Measurements from ENCODE around the gene TMPRSS11D. TPM values are rescaled to one million over a fixed set of nuclear protein-coding genes. Genes with fewer than 3 reads are reported as not detected.

Gene TMPRSS11D
- total RNA-seq, 4 donors from 2014 or later, result 45.0 to 208 (median 163) TPM

GRCh38 chr4:67892905-67893304 is 9.1 kb upstream of the TMPRSS11D start:
- Histone ChIP-seq H3K9me3 (no peaks in the 10 kb centered on the region), H3K27ac (no peak overlapping the region), H3K4me1 (peaks cover 0 to 7% (median 0%) of the 10 kb centered on the region in 3 donors), H3K4me3 (no peak overlapping the region), H3K36me3 (no peaks in the 10 kb centered on the region), H3K27me3 (no peaks in the 10 kb centered on the region)
- 75 to 79% methylated on average over 2 to 3 of the region's 3 CpGs for WGBS, 2 donors
- no peak for DNase-seq
- TF ChIP-seq CTCF (IDR thresholded peaks at IDR 0.05), result peak in 2 of 6 experiments; percentile 20 to 41
- no peak for TF ChIP-seq POLR2A (IDR thresholded peaks at IDR 0.05)
- intact Hi-C loops (cut with DNase I), result no loop called here

DNA sequence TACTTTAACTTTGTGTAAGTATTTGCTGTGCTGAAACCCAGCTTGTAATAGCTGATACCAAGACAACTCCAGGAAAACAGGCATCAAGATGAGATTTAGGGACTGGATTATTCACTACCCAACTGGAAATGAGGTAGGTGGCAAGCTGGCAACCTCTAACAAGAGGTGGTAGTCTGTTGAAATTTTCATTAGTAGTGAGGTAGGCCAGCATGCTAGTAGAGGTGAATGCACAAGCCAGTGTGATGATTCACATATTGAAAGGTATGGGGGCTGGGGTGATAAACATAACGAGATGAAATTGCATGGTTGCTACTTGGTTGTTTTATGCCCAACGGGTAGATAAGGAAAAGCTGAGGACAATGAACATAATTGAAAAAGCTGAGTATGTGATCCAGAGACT is 8.5 kb upstream of the TMPRSS11D start:
- Histone ChIP-seq H3K4me1 (peaks cover 0 to 7% (median 0%) of the 10 kb centered on the region in 3 donors), H3K9me3 (no peaks in the 10 kb centered on the region), H3K36me3 (no peaks in the 10 kb centered on the region), H3K27me3 (no peaks in the 10 kb centered on the region), H3K4me3 (no peak overlapping the region), H3K27ac (no peak overlapping the region)
- TF ChIP-seq POLR2A (IDR thresholded peaks at IDR 0.05) (no peak), CTCF (IDR thresholded peaks at IDR 0.05) (no peak)
- intact Hi-C loops (cut with DNase I), result no loop called here
- no peak for DNase-seq
- WGBS, 2 donors, result 72% methylated on average over 2 of the region's 2 CpGs

- no peaks in the 10 kb centered on the region for H3K36me3 ChIP-seq
These were observed 7.8 kb upstream of the TMPRSS11D start for GRCh38 chr4:67891645-67892044.

GRCh38 chr4:67886281-67886680 is 2.5 kb upstream of the TMPRSS11D start:
- WGBS, 2 donors, result 20 to 25% methylated on average over 4 of the region's 4 CpGs

More at GRCh38 chr4:67891645-67892044, 7.8 kb upstream of the TMPRSS11D start:
- DNase-seq, result no peak
- Histone ChIP-seq H3K9me3 (no peaks in the 10 kb centered on the region), H3K27me3 (no peaks in the 10 kb centered on the region), H3K4me1 (peaks cover 0 to 10% (median 0%) of the 10 kb centered on the region in 3 donors), H3K27ac (no peak overlapping the region), H3K4me3 (no peak overlapping the region)
- intact Hi-C loops (cut with DNase I), result no loop called here
- TF ChIP-seq POLR2A (IDR thresholded peaks at IDR 0.05) (no peak), CTCF (IDR thresholded peaks at IDR 0.05) (no peak)

DNA sequence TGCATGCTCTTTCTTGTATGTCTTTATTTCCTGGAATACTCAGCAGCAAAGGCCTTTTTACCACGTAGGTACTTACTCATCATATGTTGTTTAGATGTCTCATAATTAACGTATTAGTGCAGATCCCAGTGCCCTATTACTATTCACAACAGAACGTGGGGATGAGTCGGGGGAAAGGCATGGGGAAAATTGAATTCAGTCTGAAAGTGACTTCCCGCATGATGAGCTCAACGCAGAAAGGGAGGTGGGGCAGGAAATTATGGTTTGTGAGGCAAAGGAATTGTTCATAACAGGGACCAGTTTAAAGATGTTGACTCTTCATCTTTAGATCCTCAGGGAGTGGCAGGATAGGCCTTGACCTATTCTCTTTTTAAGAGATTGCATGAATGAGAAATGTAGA is 2.0 kb upstream of the TMPRSS11D start:
- H3K4me3 ChIP-seq, result no peak overlapping the region
- no peak for DNase-seq
- H3K27me3 ChIP-seq, result no peaks in the 10 kb centered on the region
- H3K36me3 ChIP-seq, result no peaks in the 10 kb centered on the region
- no peaks in the 10 kb centered on the region for H3K9me3 ChIP-seq
- peak overlapping the region; percentile 32 to 80 (median 64) for H3K27ac ChIP-seq
- peaks cover 0 to 43% (median 7%) of the 10 kb centered on the region in 3 donors for H3K4me1 ChIP-seq
- TF ChIP-seq POLR2A (IDR thresholded peaks at IDR 0.05) (no peak), CTCF (IDR thresholded peaks at IDR 0.05) (no peak)
- 6 to 31% methylated on average over 6 of the region's 6 CpGs for WGBS, 2 donors
- intact Hi-C loops (cut with DNase I), result no loop called here

More at GRCh38 chr4:67886281-67886680, 2.5 kb upstream of the TMPRSS11D start:
- H3K4me1 ChIP-seq, result peaks cover 0 to 38% (median 7%) of the 10 kb centered on the region in 3 donors
- H3K27ac ChIP-seq, result peak overlapping the region; percentile 32 to 80 (median 64)
- no peak for DNase-seq
- H3K36me3 ChIP-seq, result no peaks in the 10 kb centered on the region
- H3K4me3 ChIP-seq, result no peak overlapping the region
- intact Hi-C loops (cut with DNase I), result no loop called here
- no peaks in the 10 kb centered on the region for H3K9me3 ChIP-seq
- TF ChIP-seq POLR2A (IDR thresholded peaks at IDR 0.05) (no peak), CTCF (IDR thresholded peaks at IDR 0.05) (no peak)
- H3K27me3 ChIP-seq, result no peaks in the 10 kb centered on the region

Measured in esophagus squamous epithelium (tissue), 5 donors.